LoVo (cell line): ENCODE data around the gene PPP1R13L.
"Not testable (repeated sequence)": the region's sequence is repeated elsewhere in the genome, so short reads cannot be mapped to it uniquely, and the experiment has no call there.

Source experiments
- DNase-seq: peaks from one replicate; pipeline ENCODE4 v3.0.0-alpha.2; 2016; ENCODE audit warnings: low spot score

The PPP1R13L gene

GRCh38 chr19:45345506-45345860 lies 59.4 kb downstream of the PPP1R13L start:
- no peak for DNase-seq

- DNase-seq, result no peak
Observed at GRCh38 chr19:45344621-45345505, 60.0 kb downstream of the PPP1R13L start.

- DNase-seq, result no peak
Observed at GRCh38 chr19:45342911-45343310, 62.0 kb downstream of the PPP1R13L start.

- DNase-seq, result no peak
Observed at GRCh38 chr19:45340899-45341453, 63.9 kb downstream of the PPP1R13L start.

GRCh38 chr19:45340232-45340898 lies 64.5 kb downstream of the PPP1R13L start, which contains the start of gene KLC3:
TSS of gene KLC3 (plus strand) at chr19:45340750. CDS start at chr19:45345542, 4,792 bp downstream.
- peak; percentile 84 for DNase-seq

GRCh38 chr19:45339629-45340028 lies 65.2 kb downstream of the PPP1R13L start:
- DNase-seq, result no peak

- no peak for DNase-seq
Observed at GRCh38 chr19:45336696-45337251, 68.1 kb downstream of the PPP1R13L start.

GRCh38 chr19:45334881-45335280 lies 70.0 kb downstream of the PPP1R13L start:
- not testable (repeated sequence) for DNase-seq

GRCh38 chr19:45333609-45334303 lies 71.1 kb downstream of the PPP1R13L start:
- no peak for DNase-seq

- DNase-seq, result no peak
Observed at GRCh38 chr19:45331411-45331810, 73.5 kb downstream of the PPP1R13L start.
